Measurements from ENCODE around the gene ADSS1.

- TF ChIP-seq POLR2A (IDR thresholded peaks at IDR 0.05; ENCODE audit: low read length) (no peak), GATA1 (IDR thresholded peaks at IDR 0.05; ENCODE audit: low read depth, low read length) (no peak)
Observed at GRCh38 chr14:104678901-104679705, 44.9 kb upstream of the ADSS1 start.

Data from erythroblast (primary cell).